K562 (cell line): ENCODE results near the gene SOS2. TPM values are rescaled to one million over a fixed set of nuclear protein-coding genes. Genes with fewer than 3 reads are reported as not detected.

Experiments used
- CBX5 ChIP-seq: IDR thresholded peaks from 2 replicates; pipeline ENCODE4 v1.6.1; 2014; ENCODE audit warnings: low read depth, borderline replicate concordance
- LEF1 ChIP-seq: fragments of 450-650 bp; IDR thresholded peaks from 2 replicates; pipeline ENCODE4 v1.6.1; 2016; ENCODE audit warnings: mild to moderate bottlenecking
- SMC3 ChIP-seq: conservative IDR thresholded peaks from 2 replicates; pipeline ENCODE4 v1.6.1; 2011; ENCODE audit warnings: low read depth, low read length, improper control_type of control experiment; ENCODE audit not compliant: insufficient read depth
- ZNF586 ChIP-seq: fragments of 450-650 bp; formaldehyde crosslinking; conservative IDR thresholded peaks from 2 replicates; pipeline ENCODE4 v1.4.0; 2020; ENCODE audit warnings: mild to moderate bottlenecking, moderate library complexity
- polyA plus RNA-seq, 8 experiments: library from polyadenylated mRNA; depleted of rRNA in 4 of 8; stranded (reverse) in 5 of 8; unstranded in 3 of 8; fragments of >200 nt; fragmentation: Nextera tagmentation in 2 of 8; fragmentation: Illumina TruSeq in 1 of 8; extraction: Ambion mirVana in 2 of 8; extraction: Trizol in 1 of 8; gene quantifications; 2 replicates each; pipeline versions ENCODE4 v1.2.1 to v1.2.3, GENCODE V29; 2011 to 2014; ENCODE audit warnings: inconsistent platforms in 1 of 8, missing spikeins in 1 of 8
- total RNA-seq, 7 experiments: library from RNA; depleted of rRNA in 6 of 7; stranded (reverse); fragments of >200 nt in 6 of 7; fragmentation: Illumina TruSeq in 2 of 7; extraction: Trizol in 2 of 7; gene quantifications; 2 replicates each; pipeline versions ENCODE4 v1.2.1 to v1.2.3, GENCODE V29; 2011 to 2021; ENCODE audit warnings: low replicate concordance in 1 of 7
- TF ChIP-seq, protein P1 (sequence below), 2 experiments: fragments of 450-650 bp in 1 of 2; sonication (generic) in 1 of 2; formaldehyde crosslinking in 1 of 2; IDR thresholded peaks; 2 replicates each; pipeline versions ENCODE4 v1.7.1 to v1.9.0; 2016 to 2022; ENCODE audit warnings: inconsistent platforms in 1 of 2, mild to moderate bottlenecking in 1 of 2, missing genetic modification reagents in 1 of 2
- TF ChIP-seq, protein P2 (sequence below): sonication (generic); formaldehyde crosslinking; IDR thresholded peaks from 2 replicates; pipeline ENCODE4 v1.9.0; 2022; ENCODE audit warnings: mild to moderate bottlenecking, missing genetic modification reagents

SOS2 gene
- total and polyA plus RNA-seq, 9 of the 15 experiments (the other 6 are each of a cell fraction or from before 2014, with no cell fraction given): 2.2 to 13.1 (median 10.5) TPM

DNA sequence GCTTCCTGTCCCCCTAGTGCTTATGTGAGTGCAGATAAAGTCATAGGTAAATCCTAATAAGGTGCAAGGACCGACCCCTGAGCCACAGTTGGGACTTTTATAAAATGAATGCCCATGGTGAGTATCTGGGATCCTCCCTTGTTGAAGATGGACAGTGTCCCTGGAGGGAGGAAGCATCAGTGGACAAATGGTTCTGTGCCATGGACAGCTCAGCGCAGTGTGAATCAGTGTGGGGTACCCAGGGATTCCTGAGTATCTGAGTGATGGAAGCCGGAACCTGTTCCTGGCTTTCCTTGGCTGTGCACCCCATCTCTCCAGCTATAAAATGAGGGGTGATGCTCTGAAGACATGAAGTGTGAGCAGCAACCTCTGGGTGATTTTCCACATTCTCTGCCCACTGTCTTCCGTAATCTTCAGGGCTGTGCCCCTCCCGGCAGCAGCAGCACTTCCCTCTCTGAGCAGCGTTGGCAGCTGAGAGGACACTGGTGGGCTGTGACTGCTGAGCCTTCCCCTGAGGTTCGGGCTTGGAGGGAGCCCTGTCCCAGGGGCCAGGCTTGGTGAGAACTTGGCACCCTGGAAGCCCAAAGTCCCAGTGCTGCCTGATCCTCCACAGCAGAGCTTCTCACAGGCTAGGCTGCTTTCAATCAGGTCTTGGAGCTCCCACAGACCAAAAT lies 140.0 kb downstream of the SOS2 start (continued):
- TF ChIP-seq, protein P1, sequence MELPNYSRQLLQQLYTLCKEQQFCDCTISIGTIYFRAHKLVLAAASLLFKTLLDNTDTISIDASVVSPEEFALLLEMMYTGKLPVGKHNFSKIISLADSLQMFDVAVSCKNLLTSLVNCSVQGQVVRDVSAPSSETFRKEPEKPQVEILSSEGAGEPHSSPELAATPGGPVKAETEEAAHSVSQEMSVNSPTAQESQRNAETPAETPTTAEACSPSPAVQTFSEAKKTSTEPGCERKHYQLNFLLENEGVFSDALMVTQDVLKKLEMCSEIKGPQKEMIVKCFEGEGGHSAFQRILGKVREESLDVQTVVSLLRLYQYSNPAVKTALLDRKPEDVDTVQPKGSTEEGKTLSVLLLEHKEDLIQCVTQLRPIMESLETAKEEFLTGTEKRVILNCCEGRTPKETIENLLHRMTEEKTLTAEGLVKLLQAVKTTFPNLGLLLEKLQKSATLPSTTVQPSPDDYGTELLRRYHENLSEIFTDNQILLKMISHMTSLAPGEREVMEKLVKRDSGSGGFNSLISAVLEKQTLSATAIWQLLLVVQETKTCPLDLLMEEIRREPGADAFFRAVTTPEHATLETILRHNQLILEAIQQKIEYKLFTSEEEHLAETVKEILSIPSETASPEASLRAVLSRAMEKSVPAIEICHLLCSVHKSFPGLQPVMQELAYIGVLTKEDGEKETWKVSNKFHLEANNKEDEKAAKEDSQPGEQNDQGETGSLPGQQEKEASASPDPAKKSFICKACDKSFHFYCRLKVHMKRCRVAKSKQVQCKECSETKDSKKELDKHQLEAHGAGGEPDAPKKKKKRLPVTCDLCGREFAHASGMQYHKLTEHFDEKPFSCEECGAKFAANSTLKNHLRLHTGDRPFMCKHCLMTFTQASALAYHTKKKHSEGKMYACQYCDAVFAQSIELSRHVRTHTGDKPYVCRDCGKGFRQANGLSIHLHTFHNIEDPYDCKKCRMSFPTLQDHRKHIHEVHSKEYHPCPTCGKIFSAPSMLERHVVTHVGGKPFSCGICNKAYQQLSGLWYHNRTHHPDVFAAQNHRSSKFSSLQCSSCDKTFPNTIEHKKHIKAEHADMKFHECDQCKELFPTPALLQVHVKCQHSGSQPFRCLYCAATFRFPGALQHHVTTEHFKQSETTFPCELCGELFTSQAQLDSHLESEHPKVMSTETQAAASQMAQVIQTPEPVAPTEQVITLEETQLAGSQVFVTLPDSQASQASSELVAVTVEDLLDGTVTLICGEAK (IDR thresholded peaks at IDR 0.05): no peak
- TF ChIP-seq, protein P1 (CRISPR knock-in tag; IDR thresholded peaks at IDR 0.05): no peak
- TF ChIP-seq, protein P2, sequence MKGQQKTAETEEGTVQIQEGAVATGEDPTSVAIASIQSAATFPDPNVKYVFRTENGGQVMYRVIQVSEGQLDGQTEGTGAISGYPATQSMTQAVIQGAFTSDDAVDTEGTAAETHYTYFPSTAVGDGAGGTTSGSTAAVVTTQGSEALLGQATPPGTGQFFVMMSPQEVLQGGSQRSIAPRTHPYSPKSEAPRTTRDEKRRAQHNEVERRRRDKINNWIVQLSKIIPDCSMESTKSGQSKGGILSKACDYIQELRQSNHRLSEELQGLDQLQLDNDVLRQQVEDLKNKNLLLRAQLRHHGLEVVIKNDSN (CRISPR knock-in tag): no peak
- TF ChIP-seq SMC3 (no peak), LEF1 (no peak), ZNF586 (CRISPR knock-in tag) (no peak), CBX5 (no peak)
